Measurements from ENCODE around the gene NRCAM.

DNA sequence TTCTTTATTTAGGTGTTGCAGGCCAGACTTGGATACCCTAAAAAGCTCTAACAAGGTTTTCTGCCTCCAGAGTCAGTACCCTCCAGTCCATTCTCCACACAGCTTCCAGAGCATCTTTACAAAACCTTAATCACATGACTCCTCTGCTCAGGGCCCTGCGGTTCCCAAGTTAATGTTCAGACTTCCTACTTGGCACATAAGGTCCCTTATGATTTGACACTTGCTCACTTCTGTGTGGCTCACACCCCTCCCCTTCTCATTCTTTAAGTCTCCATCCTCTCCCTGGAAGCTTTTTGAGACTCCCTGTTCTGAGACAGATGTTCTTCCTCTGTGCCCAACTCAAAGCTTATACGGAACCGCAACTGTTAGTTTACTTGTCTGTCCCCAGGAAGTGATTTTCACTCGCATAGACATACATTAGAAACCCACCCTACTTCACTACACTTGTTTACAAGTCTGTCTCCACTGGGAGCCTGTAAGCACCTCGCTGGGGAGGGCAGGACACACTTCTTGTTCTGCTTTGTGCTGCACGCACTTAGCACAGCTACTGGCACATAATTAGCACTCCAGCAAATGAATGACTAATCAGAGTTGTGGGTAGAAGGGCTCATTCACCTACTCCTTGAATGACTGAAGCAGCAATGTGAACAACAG is 171.8 kb downstream of the NRCAM start:
- TF ChIP-seq, protein P1, sequence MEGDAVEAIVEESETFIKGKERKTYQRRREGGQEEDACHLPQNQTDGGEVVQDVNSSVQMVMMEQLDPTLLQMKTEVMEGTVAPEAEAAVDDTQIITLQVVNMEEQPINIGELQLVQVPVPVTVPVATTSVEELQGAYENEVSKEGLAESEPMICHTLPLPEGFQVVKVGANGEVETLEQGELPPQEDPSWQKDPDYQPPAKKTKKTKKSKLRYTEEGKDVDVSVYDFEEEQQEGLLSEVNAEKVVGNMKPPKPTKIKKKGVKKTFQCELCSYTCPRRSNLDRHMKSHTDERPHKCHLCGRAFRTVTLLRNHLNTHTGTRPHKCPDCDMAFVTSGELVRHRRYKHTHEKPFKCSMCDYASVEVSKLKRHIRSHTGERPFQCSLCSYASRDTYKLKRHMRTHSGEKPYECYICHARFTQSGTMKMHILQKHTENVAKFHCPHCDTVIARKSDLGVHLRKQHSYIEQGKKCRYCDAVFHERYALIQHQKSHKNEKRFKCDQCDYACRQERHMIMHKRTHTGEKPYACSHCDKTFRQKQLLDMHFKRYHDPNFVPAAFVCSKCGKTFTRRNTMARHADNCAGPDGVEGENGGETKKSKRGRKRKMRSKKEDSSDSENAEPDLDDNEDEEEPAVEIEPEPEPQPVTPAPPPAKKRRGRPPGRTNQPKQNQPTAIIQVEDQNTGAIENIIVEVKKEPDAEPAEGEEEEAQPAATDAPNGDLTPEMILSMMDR (optimal IDR thresholded peaks at IDR 0.05 in 1 of 3, IDR thresholded peaks at IDR 0.05 in 1 of 3, conservative IDR thresholded peaks at IDR 0.05 in 1 of 3; ENCODE audit: extremely low read depth in 1 of 3, insufficient read depth in 2 of 3, low read length in 3 of 3): no peak
- no peak for TF ChIP-seq EZH2 (IDR thresholded peaks at IDR 0.05; ENCODE audit: low read length)

Measured in keratinocyte (primary cell).